MCF 10A (cell line): ENCODE results near the gene FAM170B. TPM values are rescaled to one million over a fixed set of nuclear protein-coding genes. Genes with fewer than 3 reads are reported as not detected.

Experiments used
- BruUV-seq: library from RNA; stranded (reverse); fragments of 400-500 nt; replicated peaks from 2 replicates; lab custom pipeline; 2021; lab: Mats Ljungman, UMichigan
- CTCF ChIA-PET: fragments of 300-600 bp; sonication (Branson Sonifier 250); formaldehyde crosslinking; extraction: SDS; loops from one replicate; lab custom pipeline; 2021; ENCODE audit warnings: antibody characterized with exemption, inconsistent platforms; lab: Yijun Ruan, JAX
- POLR2A ChIA-PET: fragments of 300-600, 350-650 bp; sonication (Branson Sonifier 250); formaldehyde crosslinking; extraction: SDS; loops from one replicate; lab custom pipeline; 2020; ENCODE audit warnings: antibody characterized with exemption, inconsistent platforms; lab: Yijun Ruan, JAX
- DNase-seq: peaks from one replicate; pipeline ENCODE4 v3.0.0-alpha.2; 2018; ENCODE audit not compliant: unreplicated experiment
- H3K27ac Mint-ChIP-seq: one replicate; pipeline ENCODE4 v1.8.0; 2022; ENCODE audit warnings: mild to moderate bottlenecking, low read depth, mixed read lengths; ENCODE audit not compliant: unreplicated experiment
- H3K27me3 Mint-ChIP-seq: one replicate; pipeline ENCODE4 v1.8.0; 2022; ENCODE audit warnings: mixed read lengths; ENCODE audit not compliant: insufficient read depth, unreplicated experiment
- H3K36me3 Mint-ChIP-seq: one replicate; pipeline ENCODE4 v1.8.0; 2022; ENCODE audit warnings: mild to moderate bottlenecking, moderate library complexity, mixed read lengths; ENCODE audit not compliant: insufficient read depth, unreplicated experiment
- H3K4me1 Mint-ChIP-seq: one replicate; pipeline ENCODE4 v1.8.0; 2022; ENCODE audit warnings: mixed read lengths; ENCODE audit not compliant: insufficient read depth, unreplicated experiment
- H3K4me3 Mint-ChIP-seq: one replicate; pipeline ENCODE4 v1.8.0; 2022; ENCODE audit warnings: mild to moderate bottlenecking, moderate library complexity, mixed read lengths; ENCODE audit not compliant: unreplicated experiment
- H3K9me3 Mint-ChIP-seq: one replicate; pipeline ENCODE4 v1.8.0; 2022; ENCODE audit warnings: mixed read lengths; ENCODE audit not compliant: unreplicated experiment
- CTCF ChIP-seq: fragments of 200-600 bp; IDR thresholded peaks from one replicate; pipeline ENCODE4 v1.8.0; 2022; ENCODE audit warnings: antibody characterized with exemption, mild to moderate bottlenecking; ENCODE audit not compliant: unreplicated experiment
- intact Hi-C: fragments of 100-400 bp; cut with micrococcal nuclease; formaldehyde crosslinking; loops from 2 replicates; pipeline ENCODE4 v1.14.1; 2022
- total RNA-seq: library from RNA; stranded (reverse); gene quantifications from 2 replicates; pipeline ENCODE4 v1.2.3, GENCODE V29; 2022

Gene FAM170B
- total RNA-seq, 1 experiment from 2014 or later = not detected

- POLR2A ChIA-PET = no interaction called here
These were observed 31.4 kb upstream of the FAM170B start for GRCh38 chr10:49165259-49165658.

GRCh38 chr10:49164559-49165188 lies 30.9 kb upstream of the FAM170B start:
- ChIA-PET POLR2A (no interaction called here), CTCF (interaction anchor here (0.6 to 4.4 kb wide), 18 partner anchors 14 to 508 kb away, joined by 3 to 44 read pairs (median 4); no protein-coding TSS in a partner anchor)
- peaks cover 6% of the 10 kb centered on the region for H3K4me1 Mint-ChIP-seq
- no peak overlapping the region for H3K27ac Mint-ChIP-seq
- no TSS peak for BruUV-seq
- H3K4me3 Mint-ChIP-seq = no peak overlapping the region
- DNase-seq = peak; percentile 47
- no peaks in the 10 kb centered on the region for H3K9me3 Mint-ChIP-seq
- intact Hi-C loops = no loop called here
- peaks cover 23% of the 10 kb centered on the region for H3K27me3 Mint-ChIP-seq
- H3K36me3 Mint-ChIP-seq = no peaks in the 10 kb centered on the region
- TF ChIP-seq CTCF = peak; percentile 30

More at GRCh38 chr10:49165259-49165658, 31.4 kb upstream of the FAM170B start:
- BruUV-seq = no TSS peak
- Mint-ChIP-seq H3K4me1 (peaks cover 6% of the 10 kb centered on the region), H3K4me3 (no peak overlapping the region), H3K9me3 (no peaks in the 10 kb centered on the region), H3K27me3 (peaks cover 17% of the 10 kb centered on the region), H3K36me3 (no peaks in the 10 kb centered on the region), H3K27ac (no peak overlapping the region)
- intact Hi-C loops = no loop called here
- DNase-seq = no peak
- CTCF ChIA-PET = interaction anchor here (0.7 to 2.2 kb wide), 5 partner anchors 189 to 507 kb away, joined by 3 to 10 read pairs (median 3); no protein-coding TSS in a partner anchor
- TF ChIP-seq CTCF = no peak

- DNase-seq = no peak
- H3K4me1 Mint-ChIP-seq = peaks cover 6% of the 10 kb centered on the region
- ChIA-PET CTCF (interaction anchor here (0.6 to 4.4 kb wide), 17 partner anchors 10 to 810 kb away, joined by 3 to 44 read pairs (median 3); no protein-coding TSS in a partner anchor), POLR2A (no interaction called here)
- no peak overlapping the region for H3K27ac Mint-ChIP-seq
- no peak for TF ChIP-seq CTCF
- peaks cover 31% of the 10 kb centered on the region for H3K27me3 Mint-ChIP-seq
- intact Hi-C loops = no loop called here
- H3K9me3 Mint-ChIP-seq = no peaks in the 10 kb centered on the region
- no peaks in the 10 kb centered on the region for H3K36me3 Mint-ChIP-seq
- BruUV-seq = no TSS peak
- no peak overlapping the region for H3K4me3 Mint-ChIP-seq
These were observed 29.9 kb upstream of the FAM170B start for GRCh38 chr10:49163741-49164140.

GRCh38 chr10:49162761-49163310 lies 29.0 kb upstream of the FAM170B start:
- H3K27ac Mint-ChIP-seq = no peak overlapping the region
- CTCF ChIA-PET = interaction anchor here (0.5 to 4.4 kb wide), 17 partner anchors 8 to 506 kb away, joined by 3 to 44 read pairs (median 4); no protein-coding TSS in a partner anchor
- no peaks in the 10 kb centered on the region for H3K9me3 Mint-ChIP-seq
- intact Hi-C loops = no loop called here
- no peaks in the 10 kb centered on the region for H3K36me3 Mint-ChIP-seq
- no peak for DNase-seq
- H3K4me3 Mint-ChIP-seq = no peak overlapping the region
- no peak for TF ChIP-seq CTCF
- peaks cover 35% of the 10 kb centered on the region for H3K27me3 Mint-ChIP-seq
- no TSS peak for BruUV-seq
- H3K4me1 Mint-ChIP-seq = peaks cover 6% of the 10 kb centered on the region
- POLR2A ChIA-PET = no interaction called here
